HFF-Myc (cell line): Measurements from ENCODE around the gene NPHS1.
A peak's percentile ranks its signal among the peaks of the same experiment; 100 is the strongest.

ENCODE experiments used
- DNase-seq: peaks from one replicate; pipeline ENCODE4 v3.0.0-alpha.2; 2011; ENCODE audit warnings: low read depth; ENCODE audit errors: extremely low read depth
- H3K4me3 ChIP-seq: replicated peaks from 2 replicates; pipeline ENCODE4 v1.5.1; 2011; ENCODE audit warnings: low read depth, mild to moderate bottlenecking, control low read depth, low read length
- TF ChIP-seq, protein P1 (sequence below): IDR thresholded peaks from 2 replicates; pipeline ENCODE4 v1.5.1; 2012; ENCODE audit warnings: mild to moderate bottlenecking, low read depth, low read length, control low read depth; ENCODE audit errors: missing control alignments

The NPHS1 gene

DNA sequence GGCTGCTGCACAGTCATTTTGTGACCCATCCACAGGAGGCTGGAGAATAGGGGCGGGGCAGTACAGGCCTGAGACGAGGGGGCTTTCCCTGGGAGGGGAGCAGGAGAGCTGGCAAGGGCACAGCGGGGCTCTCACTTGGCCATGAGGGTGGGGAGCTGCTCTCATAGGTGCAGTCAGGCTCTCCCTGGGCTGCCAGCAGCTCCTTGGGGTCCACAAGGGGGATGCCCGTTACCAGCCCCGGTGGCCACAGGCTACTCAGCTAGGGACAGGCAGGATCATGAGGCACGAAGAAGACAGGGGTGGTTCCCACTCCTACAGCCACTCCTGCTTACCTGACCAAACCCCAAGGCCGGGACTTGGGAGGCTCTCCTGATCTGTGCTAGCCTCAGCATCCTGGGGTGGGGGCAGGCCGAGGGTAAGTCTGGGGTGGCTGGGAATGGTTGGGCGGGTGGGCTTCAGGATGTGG, 60.5 kb downstream of the NPHS1 start:
- no peak overlapping the region for H3K4me3 ChIP-seq
- no peak for DNase-seq
- TF ChIP-seq, protein P1, sequence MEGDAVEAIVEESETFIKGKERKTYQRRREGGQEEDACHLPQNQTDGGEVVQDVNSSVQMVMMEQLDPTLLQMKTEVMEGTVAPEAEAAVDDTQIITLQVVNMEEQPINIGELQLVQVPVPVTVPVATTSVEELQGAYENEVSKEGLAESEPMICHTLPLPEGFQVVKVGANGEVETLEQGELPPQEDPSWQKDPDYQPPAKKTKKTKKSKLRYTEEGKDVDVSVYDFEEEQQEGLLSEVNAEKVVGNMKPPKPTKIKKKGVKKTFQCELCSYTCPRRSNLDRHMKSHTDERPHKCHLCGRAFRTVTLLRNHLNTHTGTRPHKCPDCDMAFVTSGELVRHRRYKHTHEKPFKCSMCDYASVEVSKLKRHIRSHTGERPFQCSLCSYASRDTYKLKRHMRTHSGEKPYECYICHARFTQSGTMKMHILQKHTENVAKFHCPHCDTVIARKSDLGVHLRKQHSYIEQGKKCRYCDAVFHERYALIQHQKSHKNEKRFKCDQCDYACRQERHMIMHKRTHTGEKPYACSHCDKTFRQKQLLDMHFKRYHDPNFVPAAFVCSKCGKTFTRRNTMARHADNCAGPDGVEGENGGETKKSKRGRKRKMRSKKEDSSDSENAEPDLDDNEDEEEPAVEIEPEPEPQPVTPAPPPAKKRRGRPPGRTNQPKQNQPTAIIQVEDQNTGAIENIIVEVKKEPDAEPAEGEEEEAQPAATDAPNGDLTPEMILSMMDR, result no peak

DNA sequence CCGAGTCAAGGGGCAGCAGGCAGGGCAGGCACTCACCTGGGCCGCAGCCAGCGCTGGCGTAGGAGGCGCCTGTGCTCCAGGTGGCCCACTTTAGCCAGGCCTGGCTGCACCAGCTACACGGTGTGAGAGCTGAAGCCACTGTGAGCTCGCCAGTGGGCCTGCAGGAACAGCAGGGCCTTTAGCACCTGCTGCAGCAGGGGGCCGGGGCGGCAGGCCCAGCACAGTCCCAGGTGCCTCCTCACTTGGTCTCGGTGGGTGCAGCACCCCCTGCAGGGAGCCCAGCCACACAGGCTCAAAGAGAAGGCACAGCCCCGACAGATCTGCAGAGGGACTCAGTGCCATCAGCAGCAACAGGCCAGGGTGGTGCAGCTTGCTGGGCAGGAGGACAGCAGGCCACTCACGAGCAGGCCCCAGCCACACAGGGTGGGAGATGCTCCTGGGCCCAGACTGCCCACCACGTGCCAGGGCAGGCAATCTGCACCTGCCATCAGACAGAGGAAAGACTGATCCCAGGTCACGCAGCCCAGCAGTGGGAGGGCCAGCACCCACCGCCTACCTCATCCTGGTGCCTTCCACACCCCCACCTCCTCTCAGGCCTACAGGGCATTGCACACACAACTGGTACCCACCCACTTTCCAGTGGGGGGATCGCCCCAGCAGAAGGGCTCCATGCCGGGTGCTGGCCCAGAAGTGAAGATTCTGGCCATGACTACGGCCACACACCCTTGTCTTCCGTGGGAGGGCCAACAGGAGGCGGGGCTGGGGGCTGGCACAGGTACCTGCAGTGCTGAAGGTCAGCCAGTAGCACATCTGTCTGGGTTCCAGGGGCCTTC, 61.1 kb downstream of the NPHS1 start:
- TF ChIP-seq, protein P1, result peak; percentile 10
- DNase-seq, result no peak

DNA sequence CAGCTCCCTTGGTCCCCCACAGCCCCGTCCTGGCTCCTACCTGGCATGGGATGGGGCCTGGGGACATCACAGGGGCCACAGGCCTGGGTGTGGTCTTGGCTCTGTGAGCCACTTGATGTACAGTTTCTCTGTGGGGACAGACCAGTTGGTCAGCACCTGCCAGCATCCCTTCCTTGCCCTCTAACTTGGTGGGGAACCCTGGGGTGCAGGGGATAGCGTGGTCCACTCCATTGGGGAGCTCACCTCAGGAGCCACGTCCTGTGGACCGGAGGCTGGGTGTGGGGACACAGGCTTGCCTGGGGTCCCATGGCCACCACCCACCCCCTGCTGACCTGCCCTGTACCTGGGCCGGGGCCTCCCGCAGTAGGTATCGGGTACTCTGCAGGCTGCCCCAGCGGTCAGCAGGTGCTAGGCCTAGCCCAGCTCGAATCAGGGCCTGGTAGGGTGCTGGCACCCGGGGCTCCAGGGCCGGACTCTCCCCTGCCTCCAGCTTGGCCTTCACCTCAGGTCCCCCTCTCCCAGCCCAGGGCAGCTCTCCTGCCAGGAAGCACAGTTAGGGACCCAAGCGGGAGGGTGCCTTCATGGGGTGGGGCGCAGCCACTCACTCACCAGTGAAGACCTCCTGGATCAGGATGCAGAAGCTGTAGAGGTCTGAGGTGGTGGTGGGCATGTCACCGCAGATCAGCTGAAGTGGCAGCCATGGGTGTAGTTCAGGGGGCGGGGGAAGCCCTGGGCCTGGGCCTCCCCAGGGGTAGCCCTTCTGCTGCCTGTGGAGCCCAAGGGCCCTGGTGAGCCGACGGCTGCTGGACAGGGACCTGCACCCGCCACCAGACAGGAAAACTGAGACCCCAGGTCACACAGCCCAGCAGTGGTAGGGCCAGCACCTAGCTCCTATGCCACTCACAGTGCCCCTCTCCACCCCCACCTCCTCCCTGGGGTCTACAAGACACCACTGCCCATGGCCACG, 62.0 kb downstream of the NPHS1 start:
- TF ChIP-seq, protein P1, result no peak
- DNase-seq, result no peak
- no peak overlapping the region for H3K4me3 ChIP-seq

More for the DNA sequence above, 61.1 kb downstream of the NPHS1 start:
- no peak overlapping the region for H3K4me3 ChIP-seq

DNA sequence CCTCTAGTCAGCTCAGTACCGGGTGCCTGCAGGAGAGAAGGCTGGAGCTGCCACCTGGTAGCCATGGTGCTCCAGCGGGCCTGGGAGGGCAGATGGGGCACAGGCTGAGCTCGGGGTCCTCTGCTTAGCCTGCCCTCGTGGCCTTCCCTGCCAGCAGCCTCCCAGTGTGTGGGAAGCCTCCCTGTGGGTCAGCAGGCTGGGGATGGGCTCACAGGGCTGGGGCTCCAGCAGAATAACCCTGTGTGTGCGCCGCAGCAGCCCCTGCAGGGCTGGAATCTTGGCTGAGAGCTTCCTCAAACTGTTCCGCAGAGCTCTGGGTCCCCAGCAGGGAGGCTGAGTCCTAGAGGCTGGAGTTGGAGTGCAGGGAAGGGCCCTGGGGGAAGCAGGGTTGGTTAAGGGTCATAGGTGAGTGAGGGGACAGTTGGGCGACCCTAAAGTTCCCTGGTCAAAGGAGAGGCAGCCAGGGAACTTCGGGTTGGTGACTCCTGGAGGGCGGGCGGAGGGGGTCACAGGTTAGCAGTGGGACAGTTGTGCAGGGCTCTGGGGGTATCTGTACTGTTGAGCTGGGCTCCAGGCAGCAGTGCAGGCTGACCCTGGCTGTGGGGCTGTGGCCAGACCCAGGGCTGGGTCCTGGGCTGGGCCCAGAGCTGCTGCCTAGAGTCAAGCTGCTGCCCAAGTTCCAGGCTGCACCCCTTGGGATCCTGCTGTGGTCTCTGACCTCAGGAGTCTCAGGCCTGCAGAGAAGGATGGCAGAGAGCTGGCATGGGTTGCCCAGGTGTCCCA, 62.9 kb downstream of the NPHS1 start:
- H3K4me3 ChIP-seq, result no peak overlapping the region
- TF ChIP-seq, protein P1, result no peak
- DNase-seq, result no peak

DNA sequence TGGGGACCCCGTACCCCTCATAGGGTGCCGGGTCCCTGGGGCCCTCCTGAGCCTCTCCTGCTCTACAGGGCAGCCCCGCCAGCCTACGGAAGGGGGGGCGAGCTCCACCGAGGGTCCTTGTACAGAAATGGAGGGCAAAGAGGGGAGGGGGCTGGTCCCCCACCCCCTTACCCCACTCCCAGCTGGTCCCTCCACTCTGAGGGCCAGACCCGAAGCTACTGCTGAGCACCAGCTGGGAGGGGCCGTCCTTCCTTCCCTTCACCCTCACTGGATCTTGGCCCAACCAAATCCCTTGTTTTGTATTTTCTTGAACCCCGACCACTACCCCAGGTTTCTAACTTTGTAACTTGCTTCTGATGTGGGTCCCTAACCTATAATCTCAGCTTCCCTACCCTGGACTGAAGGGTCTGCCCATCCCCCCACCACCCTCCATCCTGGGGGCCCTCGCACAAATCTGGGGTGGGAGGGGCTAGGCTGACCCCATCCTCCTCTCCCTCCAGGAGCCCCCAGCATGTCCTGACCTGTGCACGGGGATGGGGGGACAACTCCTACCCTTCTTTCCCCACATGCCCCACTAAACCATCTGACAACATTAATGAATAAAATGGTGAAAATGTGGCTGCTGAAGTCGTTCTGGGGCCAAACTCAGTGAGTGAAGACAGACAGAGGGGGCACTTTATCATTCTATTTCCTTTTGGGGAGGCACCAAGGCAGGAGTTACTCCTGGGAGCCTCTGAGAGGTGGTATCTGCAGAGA, 63.9 kb downstream of the NPHS1 start:
- DNase-seq, result no peak
- no peak overlapping the region for H3K4me3 ChIP-seq
- TF ChIP-seq, protein P1, result no peak

DNA sequence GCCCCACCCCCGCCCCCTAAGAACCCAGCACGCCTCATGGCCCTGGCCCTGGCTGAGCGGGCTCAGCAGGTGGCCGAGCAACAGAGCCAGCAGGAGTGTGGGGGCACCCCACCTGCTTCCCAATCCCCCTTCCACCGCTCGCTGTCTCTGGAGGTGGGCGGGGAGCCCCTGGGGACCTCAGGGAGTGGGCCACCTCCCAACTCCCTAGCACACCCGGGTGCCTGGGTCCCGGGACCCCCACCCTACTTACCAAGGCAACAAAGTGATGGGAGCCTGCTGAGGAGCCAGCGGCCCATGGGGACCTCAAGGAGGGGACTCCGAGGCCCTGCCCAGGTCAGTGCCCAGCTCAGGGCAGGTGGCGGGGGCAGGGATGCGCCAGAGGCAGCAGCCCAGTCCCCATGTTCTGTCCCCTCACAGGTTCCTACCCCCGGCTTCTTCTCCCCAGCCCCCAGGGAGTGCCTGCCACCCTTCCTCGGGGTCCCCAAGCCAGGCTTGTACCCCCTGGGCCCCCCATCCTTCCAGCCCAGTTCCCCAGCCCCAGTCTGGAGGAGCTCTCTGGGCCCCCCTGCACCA, 65.0 kb downstream of the NPHS1 start:
- no peak overlapping the region for H3K4me3 ChIP-seq
- DNase-seq, result no peak
- TF ChIP-seq, protein P1, result no peak
